ENCODE measurements around the gene S100A8.

Gene S100A8

GRCh38 chr1:153345187-153346076 lies 45.4 kb downstream of the S100A8 start:
- no peak for DNase-seq

GRCh38 chr1:153344718-153345025 lies 46.2 kb downstream of the S100A8 start:
- no peak for DNase-seq

- DNase-seq, result no peak
Measured at GRCh38 chr1:153343811-153344717, 46.8 kb downstream of the S100A8 start.

DNA sequence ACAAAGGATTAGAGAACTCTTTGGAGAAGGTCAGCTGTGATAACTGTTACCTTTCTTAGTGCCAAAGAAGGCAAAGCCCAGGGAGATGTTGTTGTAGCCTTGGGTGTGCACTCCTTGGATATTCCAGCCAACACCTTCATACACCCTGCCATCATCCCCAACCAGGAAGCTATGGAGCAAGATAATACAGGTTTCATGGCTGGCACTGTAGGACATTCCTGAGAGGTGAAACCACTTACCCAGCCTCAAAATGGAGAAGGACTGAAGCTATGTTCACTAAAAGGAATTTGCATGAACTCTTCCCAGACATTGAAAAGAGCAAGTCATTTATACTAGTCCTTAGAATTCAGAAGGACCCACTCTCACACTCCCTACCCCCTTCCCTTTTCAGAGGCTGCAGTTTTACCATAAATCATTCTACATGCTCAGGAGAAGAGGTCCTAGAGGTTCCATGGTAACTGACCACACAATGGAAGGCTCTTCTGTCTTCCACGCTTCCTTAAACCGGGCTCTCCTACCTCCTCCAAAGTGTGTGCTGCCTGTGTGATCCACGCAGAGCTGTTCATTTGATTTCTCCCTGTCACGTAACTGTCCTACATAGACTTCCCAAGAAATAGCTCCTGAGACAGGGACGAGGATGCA lies 47.7 kb downstream of the S100A8 start:
- DNase-seq, result no peak

GRCh38 chr1:153342178-153342577 lies 48.7 kb downstream of the S100A8 start:
- DNase-seq, result no peak

- DNase-seq, result no peak
Measured at GRCh38 chr1:153341431-153341934, 49.4 kb downstream of the S100A8 start.

DNA sequence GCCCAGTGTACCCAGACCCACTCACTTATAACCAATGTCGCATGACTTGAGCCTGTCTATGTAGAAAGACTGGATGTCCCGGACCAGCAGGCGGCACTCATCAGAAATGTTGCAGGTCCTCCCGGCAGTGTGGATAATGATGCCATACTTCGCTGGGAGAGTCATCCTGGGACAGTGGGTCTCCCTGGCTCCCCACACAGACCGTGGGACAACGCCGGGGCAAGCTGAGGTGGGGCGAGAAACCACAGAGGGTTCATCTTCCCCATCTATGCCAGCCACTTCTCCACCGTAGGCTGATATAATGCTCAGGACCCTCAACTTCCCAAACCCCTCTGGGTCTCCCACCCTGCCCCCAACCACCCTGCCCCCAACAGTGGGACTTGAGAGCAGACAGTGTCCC lies 50.5 kb downstream of the S100A8 start:
- DNase-seq, result no peak

Data from CD4-positive, alpha-beta T cell treated with Interleukin-4 for 1 hour (primary cell).